ENCODE data around the gene GCK.

DNA sequence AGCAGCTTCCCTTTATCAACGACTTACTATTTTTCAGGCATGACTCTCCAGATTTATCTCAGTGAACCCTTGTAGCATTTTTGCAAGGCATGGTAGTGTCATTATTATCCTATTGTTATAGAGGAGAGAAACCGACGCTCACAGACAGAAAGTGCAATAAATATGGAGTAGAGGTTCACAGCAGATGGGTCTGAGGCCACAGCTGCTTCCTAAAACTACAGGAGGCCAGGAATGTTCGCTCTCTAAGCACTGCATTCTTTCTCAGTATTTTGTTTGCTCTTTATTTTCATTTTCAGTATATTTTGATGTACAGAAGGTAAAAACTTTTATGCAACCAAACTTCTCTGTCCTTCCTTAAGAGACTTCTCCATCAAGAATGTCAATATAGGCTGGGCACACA, 89.6 kb downstream of the GCK start:
- TF ChIP-seq, protein P1, sequence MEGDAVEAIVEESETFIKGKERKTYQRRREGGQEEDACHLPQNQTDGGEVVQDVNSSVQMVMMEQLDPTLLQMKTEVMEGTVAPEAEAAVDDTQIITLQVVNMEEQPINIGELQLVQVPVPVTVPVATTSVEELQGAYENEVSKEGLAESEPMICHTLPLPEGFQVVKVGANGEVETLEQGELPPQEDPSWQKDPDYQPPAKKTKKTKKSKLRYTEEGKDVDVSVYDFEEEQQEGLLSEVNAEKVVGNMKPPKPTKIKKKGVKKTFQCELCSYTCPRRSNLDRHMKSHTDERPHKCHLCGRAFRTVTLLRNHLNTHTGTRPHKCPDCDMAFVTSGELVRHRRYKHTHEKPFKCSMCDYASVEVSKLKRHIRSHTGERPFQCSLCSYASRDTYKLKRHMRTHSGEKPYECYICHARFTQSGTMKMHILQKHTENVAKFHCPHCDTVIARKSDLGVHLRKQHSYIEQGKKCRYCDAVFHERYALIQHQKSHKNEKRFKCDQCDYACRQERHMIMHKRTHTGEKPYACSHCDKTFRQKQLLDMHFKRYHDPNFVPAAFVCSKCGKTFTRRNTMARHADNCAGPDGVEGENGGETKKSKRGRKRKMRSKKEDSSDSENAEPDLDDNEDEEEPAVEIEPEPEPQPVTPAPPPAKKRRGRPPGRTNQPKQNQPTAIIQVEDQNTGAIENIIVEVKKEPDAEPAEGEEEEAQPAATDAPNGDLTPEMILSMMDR (IDR thresholded peaks at IDR 0.05; ENCODE audit: poor library complexity) = no peak
- no peak for TF ChIP-seq EZH2 (IDR thresholded peaks at IDR 0.05; ENCODE audit: borderline replicate concordance)
